Motor neuron (in vitro differentiated cells): ENCODE results near the gene RBM12. TPM values are rescaled to one million over a fixed set of nuclear protein-coding genes. Genes with fewer than 3 reads are reported as not detected.
A peak's percentile ranks its signal among the peaks of the same experiment; 100 is the strongest.
"Not testable (repeated sequence)": the region's sequence is repeated elsewhere in the genome, so short reads cannot be mapped to it uniquely, and the experiment has no call there.

Experiments used
- ATAC-seq, 8 experiments: fragments of 200-7000 bp; cut with Tn5 transposase; replicated peaks in 6 of 8; 2 replicates each; pipeline ENCODE4 v1.8.0; 2021; ENCODE audit warnings: mild to moderate bottlenecking in 8 of 8, moderate library complexity in 8 of 8
- H3K27ac ChIP-seq, 2 donors: fragments of 250-450 bp; sonication (Bioruptor Pico); 2 replicates each; pipeline ENCODE4 v1.9.0; 2021; ENCODE audit warnings: antibody characterized with exemption in 2 of 2, mild to moderate bottlenecking in 2 of 2, moderate library complexity in 1 of 2
- H3K4me1 ChIP-seq, 2 donors: fragments of 250-450 bp; sonication (Bioruptor Pico); replicated peaks in 1 of 2; 2 replicates each; pipeline ENCODE4 v1.6.1; 2021; ENCODE audit warnings: antibody characterized with exemption in 2 of 2, mild to moderate bottlenecking in 2 of 2, moderate library complexity in 1 of 2
- H3K4me3 ChIP-seq, 5 donors: fragments of 250-450 bp; sonication (Bioruptor Pico); 2 replicates each; pipeline ENCODE4 v1.9.0; 2021; ENCODE audit warnings: antibody characterized with exemption in 5 of 5, mild to moderate bottlenecking in 5 of 5, moderate library complexity in 4 of 5
- WGBS, 10 experiments: fragments of 450-650 bp; shearing (Covaris generic); methylation state at CpG; one replicate each; pipeline ENCODE4 v1.0.0; 2022; 5-methylcytosine and 5-hydroxymethylcytosine counted together
- in situ Hi-C, 9 experiments: fragments of 400-800 bp; cut with MboI; loops; one replicate each; pipeline ENCODE4 v1.15.0; 2021; ENCODE audit warnings: low sequenced_read_pairs in 9 of 9, low pct_unique_long_range_greater_than_20kb in 2 of 9; ENCODE audit not compliant: unreplicated experiment in 9 of 9
- total RNA-seq, 8 experiments: library from RNA; unstranded; fragments of 300-600 nt; gene quantifications; 2 replicates each; pipeline versions ENCODE4 v1.2.3 to v1.2.4, GENCODE V29; 2022

The RBM12 gene
- total RNA-seq: 10 to 100 TPM; 33.1 to 98.0 (median 51.1) TPM

DNA sequence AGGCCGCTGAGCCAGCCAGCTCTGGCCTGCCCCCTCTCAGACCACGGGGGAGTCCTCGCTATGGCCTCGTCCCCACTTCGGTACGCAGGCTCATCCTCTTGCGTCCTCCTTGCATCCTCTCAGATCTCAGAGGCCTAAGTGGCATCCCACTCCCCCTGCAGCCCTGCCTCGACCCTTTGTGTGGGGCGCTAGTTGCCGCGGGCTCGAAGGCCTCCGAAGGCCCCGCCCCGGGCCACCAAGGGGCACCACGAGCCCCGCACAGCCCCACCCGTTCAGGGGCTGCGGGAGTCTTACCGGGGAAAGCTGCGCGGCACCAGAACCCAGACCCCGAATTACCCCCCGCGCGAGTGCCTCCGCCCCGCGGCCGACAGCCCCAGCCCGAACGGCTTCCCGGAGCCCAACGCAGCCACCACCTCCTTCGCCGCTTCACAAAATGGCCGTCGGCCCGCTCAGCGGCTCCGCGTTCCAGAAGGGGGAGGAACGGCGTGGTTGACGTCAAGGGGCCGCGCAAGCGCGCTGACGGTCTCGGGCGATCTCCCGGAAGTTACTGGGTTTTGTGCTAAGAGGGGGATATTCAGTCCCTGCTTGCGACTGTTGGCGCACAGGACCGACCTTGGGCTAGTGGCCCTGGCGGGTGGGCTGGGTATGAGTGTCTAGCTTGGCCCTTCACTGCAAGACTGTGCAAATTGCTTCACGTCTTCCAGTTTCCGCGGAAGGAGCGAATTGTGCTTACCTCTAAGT, at the start of gene RBM12, which contains the start of gene CPNE1:
Gene RBM12, minus strand, starts transcription at position 435 of the 741 bp plus-strand sequence. CDS start 9,578 bp downstream, outside the sequence.
Gene CPNE1, minus strand, starts transcription at position 435 of the 741 bp plus-strand sequence. CDS start 31,977 bp downstream, outside the sequence.
- in situ Hi-C loops: no loop called here
- peak; percentile 85 to 93 (median 90) for ATAC-seq
- Histone ChIP-seq H3K4me1 (peaks cover 9 to 28% of the 10 kb centered on the region in 2 donors), H3K27ac (peak within 1 kb of the TSS; percentile 95 to 98), H3K4me3 (peak within 1 kb of the TSS; percentile 68 to 95 (median 72))
- 0 to 2% (median 0%) methylated on average over 1 to 13 of the region's 61 CpGs; no CpG with 5 or more reads in 6 of the 10 experiments for WGBS, 10 experiments

DNA sequence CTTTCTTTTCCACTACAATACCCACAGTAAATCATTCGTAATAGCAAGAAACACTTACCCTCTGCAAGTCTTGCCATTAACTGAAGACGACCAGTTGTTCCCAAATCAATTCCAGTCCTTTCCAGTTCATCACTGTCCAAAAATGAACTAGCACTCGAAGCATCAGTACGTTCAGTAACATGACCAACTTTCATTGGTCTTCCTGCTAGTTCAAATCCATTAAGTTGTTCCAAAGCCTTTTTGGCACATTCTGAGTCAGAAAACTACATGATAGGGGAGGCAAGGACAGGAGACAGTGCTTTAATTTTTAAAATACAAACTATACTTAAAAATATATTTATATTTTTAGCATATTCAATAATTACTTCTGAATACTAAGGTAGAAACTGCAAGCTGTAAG, 49.4 kb upstream of the RBM12 start:
- no peak overlapping the region for H3K4me3 ChIP-seq
- H3K27ac ChIP-seq: no peak overlapping the region
- peaks cover 15 to 17% of the 10 kb centered on the region in 2 donors for H3K4me1 ChIP-seq
- no peak for ATAC-seq
- 41 to 100% (median 98%) methylated on average over 1 to 4 of the region's 4 CpGs; no CpG with 5 or more reads in 1 of the 10 experiments for WGBS, 10 experiments
- in situ Hi-C loops: loop anchor here in 1 of 9 experiments (25.0 kb wide), 1 partner anchor 173 kb away; no protein-coding TSS in a partner anchor

DNA sequence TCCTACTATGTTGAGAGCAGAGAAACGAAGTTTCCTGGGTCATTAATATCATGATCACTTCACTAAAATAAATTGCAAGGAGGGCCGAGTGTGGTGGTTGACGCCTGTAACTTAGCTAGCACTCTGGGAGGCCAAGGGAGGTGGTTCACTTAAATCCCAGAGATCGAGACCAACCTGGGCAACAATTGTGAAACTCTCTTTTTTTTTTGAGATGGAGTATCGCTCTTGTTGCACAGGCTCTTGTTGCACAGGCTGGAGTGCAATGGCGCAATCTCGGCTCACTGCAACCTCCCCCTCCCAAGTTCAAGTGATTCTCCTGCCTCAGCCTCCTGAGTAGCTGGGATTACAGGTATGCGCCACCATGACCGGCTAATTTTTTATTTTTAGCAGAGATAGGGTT, 48.4 kb upstream of the RBM12 start:
- H3K27ac ChIP-seq, H3K4me3 ChIP-seq, ATAC-seq: not testable (repeated sequence)
- 67 to 100% (median 91%) methylated on average over 1 to 8 of the region's 9 CpGs; no CpG with 5 or more reads in 2 of the 10 experiments for WGBS, 10 experiments
- in situ Hi-C loops: loop anchor here in 1 of 9 experiments (25.0 kb wide), 1 partner anchor 174 kb away; no protein-coding TSS in a partner anchor
- H3K4me1 ChIP-seq: peaks cover 17% of the 10 kb centered on the region in 2 donors

DNA sequence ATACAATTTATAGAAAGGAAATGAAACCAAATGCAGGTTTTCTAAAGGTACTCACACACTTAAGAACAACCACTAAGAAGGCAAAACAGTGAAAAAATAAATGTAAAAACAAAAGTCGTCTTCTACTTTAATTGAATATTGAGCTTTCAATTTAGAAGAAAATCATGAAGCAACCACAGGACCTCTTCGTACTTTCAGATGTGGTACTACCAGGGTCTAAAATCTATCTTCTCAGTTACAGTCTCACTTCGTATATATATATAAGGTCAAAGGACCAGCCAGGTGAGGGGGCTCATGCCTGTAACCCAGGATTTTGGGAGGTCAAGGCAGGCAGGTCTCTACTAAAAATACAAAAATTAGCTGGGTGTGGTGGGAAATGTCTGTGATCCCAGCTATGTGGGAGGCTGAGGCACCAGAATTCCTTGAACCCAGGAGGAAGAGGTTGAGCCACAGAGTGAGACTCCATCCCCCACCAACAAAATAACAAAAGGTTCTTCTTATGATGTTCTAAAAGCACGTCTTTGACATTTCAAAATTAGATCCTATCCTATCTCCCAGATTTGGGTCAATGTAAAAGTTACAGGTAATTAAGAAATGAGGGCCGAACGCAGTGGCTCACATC, 47.0 kb upstream of the RBM12 start:
- ATAC-seq: no peak
- Histone ChIP-seq H3K4me1 (peaks cover 17% of the 10 kb centered on the region in 2 donors), H3K4me3 (no peak overlapping the region), H3K27ac (no peak overlapping the region)
- in situ Hi-C loops: loop anchor here in 1 of 9 experiments (25.0 kb wide), 1 partner anchor 176 kb away; no protein-coding TSS in a partner anchor
- WGBS, 10 experiments: 51 to 100% (median 94%) methylated on average over 1 to 5 of the region's 6 CpGs

DNA sequence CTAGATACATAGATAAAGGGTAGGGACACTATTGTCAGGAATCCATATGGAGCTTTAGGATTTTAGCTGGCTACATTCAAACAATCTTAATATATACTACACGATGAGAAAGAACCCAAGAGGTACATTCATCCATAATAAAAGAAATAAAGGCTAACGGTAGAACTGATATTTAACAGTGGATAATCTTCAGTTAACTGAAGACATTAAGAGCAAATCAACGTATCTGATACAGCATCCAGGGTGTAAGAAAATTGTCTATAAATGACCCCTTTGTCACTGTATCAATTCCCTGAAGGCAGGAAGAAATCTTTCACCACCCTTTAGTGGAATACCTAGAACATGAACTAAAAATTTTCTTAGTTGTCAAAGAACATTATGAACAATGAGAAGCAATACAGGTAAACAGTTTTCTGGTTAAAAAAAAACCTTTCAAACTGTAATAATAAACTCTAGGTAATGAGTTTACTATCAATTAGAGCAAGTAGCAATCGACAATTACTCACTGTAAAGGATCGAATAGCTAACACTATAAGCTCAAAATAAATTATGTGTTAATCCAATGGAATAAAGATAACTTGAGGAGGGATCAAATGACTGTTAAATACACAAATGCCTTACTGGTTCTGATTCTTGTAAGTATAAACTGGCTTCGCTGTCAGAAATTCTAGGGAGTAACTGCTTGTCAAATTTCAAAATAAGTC, 46.3 kb upstream of the RBM12 start:
- no peak overlapping the region for H3K27ac ChIP-seq
- H3K4me1 ChIP-seq: peaks cover 17% of the 10 kb centered on the region in 2 donors
- in situ Hi-C loops: loop anchor here in 1 of 9 experiments (25.0 kb wide), 1 partner anchor 176 kb away; no protein-coding TSS in a partner anchor
- 26 to 97% (median 89%) methylated on average over 3 to 6 of the region's 6 CpGs; no CpG with 5 or more reads in 1 of the 10 experiments for WGBS, 10 experiments
- H3K4me3 ChIP-seq: no peak overlapping the region
- ATAC-seq: no peak

DNA sequence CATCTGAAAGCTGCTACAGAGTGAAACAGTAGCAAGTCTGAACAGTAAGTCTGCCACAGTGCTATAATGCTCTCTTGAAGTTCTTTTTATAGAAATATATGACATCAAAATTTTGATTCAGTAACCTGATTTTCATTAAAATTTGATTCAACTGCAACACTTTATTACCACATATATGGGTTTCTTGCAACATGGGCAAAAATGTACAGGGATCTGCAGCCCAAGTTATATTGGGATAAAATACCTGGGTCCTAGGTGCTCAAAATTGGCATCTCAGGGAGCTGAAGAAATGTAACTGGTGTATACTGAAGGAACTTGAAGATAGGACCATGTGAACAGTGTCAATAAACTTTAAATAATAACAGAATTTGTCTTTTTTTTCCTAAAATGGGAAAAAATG, 45.3 kb upstream of the RBM12 start:
- Histone ChIP-seq H3K27ac (no peak overlapping the region), H3K4me3 (no peak overlapping the region), H3K4me1 (peaks cover 17% of the 10 kb centered on the region in 2 donors)
- in situ Hi-C loops: loop anchor here in 1 of 9 experiments (25.0 kb wide), 1 partner anchor 177 kb away; no protein-coding TSS in a partner anchor
- no peak for ATAC-seq

DNA sequence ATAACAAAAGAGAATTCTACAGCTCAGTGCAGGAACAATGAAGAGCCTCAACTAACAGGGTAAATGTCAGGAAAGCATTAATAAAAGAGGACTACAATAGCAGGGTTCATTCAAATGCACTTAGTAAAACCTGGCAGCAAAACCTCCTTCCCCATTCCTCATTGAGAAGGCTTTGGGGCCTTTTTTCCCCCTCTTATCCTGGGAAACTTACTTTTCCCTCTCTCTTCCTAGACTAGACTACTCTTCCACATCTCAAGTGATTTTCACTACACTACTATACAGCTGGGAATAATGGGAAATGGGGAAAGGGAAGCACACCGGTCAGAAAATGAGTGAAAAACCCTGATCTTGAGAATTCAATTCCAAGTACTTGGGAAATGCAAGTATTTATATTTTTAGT, 44.6 kb upstream of the RBM12 start:
- in situ Hi-C loops: loop anchor here in 1 of 9 experiments (25.0 kb wide), 1 partner anchor 178 kb away; no protein-coding TSS in a partner anchor
- WGBS, 10 experiments: 17 to 100% (median 80%) methylated on average over 1 of the region's 1 CpG; no CpG with 5 or more reads in 3 of the 10 experiments
- Histone ChIP-seq H3K27ac (no peak overlapping the region), H3K4me3 (no peak overlapping the region), H3K4me1 (peaks cover 17% of the 10 kb centered on the region in 2 donors)
- peak in 5 of 8 experiments; percentile 32 to 70 (median 45) for ATAC-seq

GRCh38 chr20:35708502-35708901, 43.8 kb upstream of the RBM12 start:
- 45 to 100% (median 63%) methylated on average over 1 of the region's 1 CpG; no CpG with 5 or more reads in 3 of the 10 experiments for WGBS, 10 experiments
- H3K4me1 ChIP-seq: peaks cover 17% of the 10 kb centered on the region in 2 donors
- in situ Hi-C loops: loop anchor here in 1 of 9 experiments (25.0 kb wide), 1 partner anchor 179 kb away; no protein-coding TSS in a partner anchor
- H3K4me3 ChIP-seq: no peak overlapping the region
- ATAC-seq: no peak
- H3K27ac ChIP-seq: no peak overlapping the region

DNA sequence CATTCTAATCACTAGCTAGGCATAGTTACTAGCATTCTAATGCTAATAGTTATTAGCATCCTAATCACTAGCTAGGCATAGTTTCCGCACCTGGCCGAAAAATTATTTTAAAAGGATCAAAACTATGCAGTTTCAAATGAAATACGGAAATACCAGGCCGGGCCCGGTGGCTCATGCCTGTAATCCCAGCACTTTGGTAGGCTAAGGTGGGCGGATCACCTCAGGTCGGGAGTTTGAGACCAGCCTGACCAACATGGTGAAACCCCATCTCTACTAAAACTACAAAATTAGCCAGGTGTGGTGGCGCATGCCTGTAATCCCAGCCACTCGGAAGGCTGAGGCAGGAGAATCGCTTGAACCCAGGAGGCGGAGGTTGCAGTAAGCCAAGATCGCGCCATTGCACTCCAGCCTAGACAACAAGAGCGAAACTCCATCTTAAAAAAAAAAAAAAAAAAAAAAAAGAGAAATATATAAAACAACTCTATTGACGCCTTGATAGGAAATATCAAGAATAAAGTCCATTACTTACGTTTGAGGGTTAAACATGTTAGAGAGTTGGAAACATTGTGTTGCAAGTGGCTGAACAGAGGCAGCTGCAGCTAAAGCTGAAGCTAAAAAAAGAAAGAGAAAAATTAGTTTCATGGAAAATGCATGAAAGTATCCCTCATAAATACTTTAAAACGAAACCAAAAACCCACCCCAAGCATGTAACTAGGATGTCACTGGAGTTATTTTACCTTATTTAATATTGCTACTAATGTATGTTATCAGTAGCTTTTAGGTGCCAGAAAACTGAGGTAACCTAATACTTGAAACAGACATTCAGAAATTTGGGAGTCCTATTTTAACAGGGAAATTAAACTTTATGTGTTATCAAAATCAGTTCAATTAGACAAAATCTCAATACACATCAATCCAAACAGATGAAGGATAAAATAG, 42.2 kb upstream of the RBM12 start:
- H3K4me1 ChIP-seq: peaks cover 16 to 17% of the 10 kb centered on the region in 2 donors
- in situ Hi-C loops: loop anchor here in 1 of 9 experiments (25.0 kb wide), 1 partner anchor 180 kb away; no protein-coding TSS in a partner anchor
- ATAC-seq, H3K4me3 ChIP-seq, H3K27ac ChIP-seq: not testable (repeated sequence)
- 74 to 98% (median 91%) methylated on average over 4 to 17 of the region's 17 CpGs for WGBS, 10 experiments

DNA sequence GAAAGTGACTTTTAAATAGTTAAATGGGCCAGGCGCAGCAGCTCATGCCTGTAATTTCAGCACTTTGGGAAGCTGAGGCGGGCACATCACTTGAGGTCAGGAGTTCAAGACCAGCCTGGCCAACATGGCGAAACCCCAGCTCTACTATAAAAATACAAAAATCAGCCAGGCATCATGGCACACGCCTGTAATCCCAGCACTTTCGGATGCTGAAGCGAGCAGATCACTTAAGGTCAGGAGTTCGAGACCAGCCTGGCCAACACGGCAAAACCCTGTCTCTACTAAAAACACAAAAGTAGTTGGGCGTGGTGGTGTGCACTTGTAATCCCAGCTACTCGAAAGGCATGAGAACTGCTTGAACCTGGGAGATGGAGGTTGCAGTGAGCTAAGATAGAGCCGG, 41.2 kb upstream of the RBM12 start:
- in situ Hi-C loops: loop anchor here in 1 of 9 experiments (25.0 kb wide), 1 partner anchor 181 kb away; no protein-coding TSS in a partner anchor
- 74 to 100% (median 98%) methylated on average over 2 to 11 of the region's 11 CpGs; no CpG with 5 or more reads in 1 of the 10 experiments for WGBS, 10 experiments
- H3K27ac ChIP-seq, H3K4me3 ChIP-seq, ATAC-seq: not testable (repeated sequence)
- peaks cover 10 to 15% of the 10 kb centered on the region in 2 donors for H3K4me1 ChIP-seq

DNA sequence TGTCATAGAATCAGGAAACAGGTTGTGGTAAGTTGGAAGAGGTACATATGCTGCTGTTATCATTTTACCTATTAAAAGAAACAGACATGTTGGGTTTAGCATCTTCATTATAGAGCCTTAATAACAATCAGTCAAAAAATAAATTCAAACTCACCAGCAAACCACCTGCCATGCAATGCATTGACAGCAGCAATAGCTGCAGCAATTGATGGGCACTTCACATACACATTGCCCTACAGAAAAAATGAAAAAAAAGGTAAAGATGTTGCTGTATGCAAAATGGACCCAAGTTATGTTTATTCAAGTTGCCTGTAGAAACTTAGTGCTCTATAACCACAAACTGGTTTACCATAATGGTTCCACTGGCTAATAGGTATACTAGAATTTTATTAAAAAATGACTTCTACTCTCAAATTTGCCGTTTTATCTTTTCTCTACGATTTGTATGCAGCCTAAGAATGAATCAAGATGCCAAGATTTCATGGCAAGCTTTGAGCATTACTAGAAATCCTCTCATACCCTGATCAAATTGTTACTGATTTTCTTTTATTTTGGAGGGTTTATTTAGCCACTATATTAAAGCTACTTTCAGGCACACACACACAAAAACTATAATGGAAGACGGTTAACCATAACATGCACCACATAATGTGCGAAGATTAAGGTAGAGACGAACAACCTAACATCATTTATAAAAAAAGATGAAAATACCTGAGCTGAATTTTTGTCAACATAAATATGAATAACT, 40.0 kb upstream of the RBM12 start:
- no peak for ATAC-seq
- Histone ChIP-seq H3K27ac (no peak overlapping the region), H3K4me1 (peaks cover 11 to 12% of the 10 kb centered on the region in 2 donors), H3K4me3 (no peak overlapping the region)
- 66 to 100% (median 99%) methylated on average over 2 to 5 of the region's 5 CpGs for WGBS, 10 experiments
- in situ Hi-C loops: loop anchor here in 1 of 9 experiments (25.0 kb wide), 1 partner anchor 183 kb away; no protein-coding TSS in a partner anchor
